GM13976 (cell line): ENCODE data around the gene OSBPL3.

Experiments used
- DNase-seq: peaks from one replicate; pipeline ENCODE4 v3.0.0; 2012; ENCODE audit warnings: low spot score
- in situ Hi-C: fragments of 300-500 bp; cut with MboI; formaldehyde crosslinking; loops from one replicate; pipeline ENCODE4 v1.12.0; 2022; ENCODE audit warnings: low sequenced_read_pairs, mixed read lengths, inconsistent platforms; ENCODE audit not compliant: unreplicated experiment
- TF ChIP-seq, protein P1 (sequence below): IDR thresholded peaks from 2 replicates; pipeline ENCODE4 v1.5.1; 2012; ENCODE audit warnings: borderline replicate concordance, mild to moderate bottlenecking; ENCODE audit not compliant: insufficient read depth; ENCODE audit errors: extremely low read depth, missing control alignments, control extremely low read depth

Gene OSBPL3

GRCh38 chr7:24817339-24817738 is 162.6 kb downstream of the OSBPL3 start:
- DNase-seq = no peak
- TF ChIP-seq, protein P1, sequence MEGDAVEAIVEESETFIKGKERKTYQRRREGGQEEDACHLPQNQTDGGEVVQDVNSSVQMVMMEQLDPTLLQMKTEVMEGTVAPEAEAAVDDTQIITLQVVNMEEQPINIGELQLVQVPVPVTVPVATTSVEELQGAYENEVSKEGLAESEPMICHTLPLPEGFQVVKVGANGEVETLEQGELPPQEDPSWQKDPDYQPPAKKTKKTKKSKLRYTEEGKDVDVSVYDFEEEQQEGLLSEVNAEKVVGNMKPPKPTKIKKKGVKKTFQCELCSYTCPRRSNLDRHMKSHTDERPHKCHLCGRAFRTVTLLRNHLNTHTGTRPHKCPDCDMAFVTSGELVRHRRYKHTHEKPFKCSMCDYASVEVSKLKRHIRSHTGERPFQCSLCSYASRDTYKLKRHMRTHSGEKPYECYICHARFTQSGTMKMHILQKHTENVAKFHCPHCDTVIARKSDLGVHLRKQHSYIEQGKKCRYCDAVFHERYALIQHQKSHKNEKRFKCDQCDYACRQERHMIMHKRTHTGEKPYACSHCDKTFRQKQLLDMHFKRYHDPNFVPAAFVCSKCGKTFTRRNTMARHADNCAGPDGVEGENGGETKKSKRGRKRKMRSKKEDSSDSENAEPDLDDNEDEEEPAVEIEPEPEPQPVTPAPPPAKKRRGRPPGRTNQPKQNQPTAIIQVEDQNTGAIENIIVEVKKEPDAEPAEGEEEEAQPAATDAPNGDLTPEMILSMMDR = no peak
- in situ Hi-C loops = loop anchor here (5.0 kb wide), 1 partner anchor 275 kb away; no protein-coding TSS in a partner anchor

GRCh38 chr7:24816868-24817267 is 163.1 kb downstream of the OSBPL3 start:
- no peak for DNase-seq
- TF ChIP-seq, protein P1 = no peak
- in situ Hi-C loops = loop anchor here (5.0 kb wide), 1 partner anchor 275 kb away; no protein-coding TSS in a partner anchor

DNA sequence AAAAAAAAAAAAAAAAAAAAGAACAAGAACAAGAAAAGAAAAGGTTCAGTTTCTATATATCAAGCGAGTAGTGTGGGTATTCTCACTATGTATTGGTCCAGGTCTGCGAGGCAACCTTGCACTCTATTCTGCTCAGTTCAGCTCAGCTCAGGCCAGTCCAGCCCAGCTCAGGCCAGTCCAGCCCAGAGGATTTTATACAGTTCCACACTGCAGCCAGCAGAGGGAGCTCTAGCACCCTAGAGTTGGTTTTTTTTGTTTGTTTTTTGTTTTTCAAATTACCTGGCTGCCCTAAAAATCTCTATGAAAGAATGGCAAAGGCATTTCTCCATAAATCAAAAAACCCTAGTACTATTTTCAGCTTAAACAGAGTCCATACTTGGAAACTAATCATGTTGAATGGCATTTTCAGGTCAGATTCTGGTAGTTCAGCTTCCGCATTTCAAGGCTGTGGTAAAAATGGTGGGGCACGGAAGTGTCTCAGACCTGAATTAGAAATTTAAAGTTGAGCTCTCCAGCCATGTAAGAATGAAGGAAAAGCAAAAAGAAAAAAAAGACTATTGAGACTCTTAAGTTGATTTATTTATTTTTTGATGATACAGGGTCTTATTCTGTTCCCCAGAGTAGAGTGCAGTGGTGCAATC is 167.6 kb downstream of the OSBPL3 start:
- in situ Hi-C loops = no loop called here
- DNase-seq = peak; percentile 51
- TF ChIP-seq, protein P1 = peak; percentile 81

DNA sequence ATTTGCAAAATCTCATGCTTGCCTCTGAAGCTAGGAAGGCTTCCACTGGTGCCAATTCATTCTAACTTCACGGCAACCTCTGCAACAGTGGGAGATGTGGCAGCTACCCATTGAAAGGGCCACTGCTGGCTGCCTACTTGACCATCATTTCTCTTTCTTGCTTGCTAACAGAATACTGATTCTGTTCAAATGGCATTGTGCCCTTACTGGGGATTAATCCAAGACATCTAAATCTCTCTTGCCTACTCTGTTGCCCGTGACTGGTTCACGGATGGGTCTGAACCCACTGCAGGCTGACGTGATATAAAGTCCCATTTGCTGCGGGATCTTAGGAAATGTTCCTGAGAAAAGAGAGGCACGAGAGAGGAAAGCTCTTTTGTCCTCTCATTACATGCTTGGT is 171.5 kb downstream of the OSBPL3 start:
- TF ChIP-seq, protein P1 = no peak
- no peak for DNase-seq
- in situ Hi-C loops = loop anchor here (10.0 kb wide), 1 partner anchor 514 kb away; no protein-coding TSS in a partner anchor

DNA sequence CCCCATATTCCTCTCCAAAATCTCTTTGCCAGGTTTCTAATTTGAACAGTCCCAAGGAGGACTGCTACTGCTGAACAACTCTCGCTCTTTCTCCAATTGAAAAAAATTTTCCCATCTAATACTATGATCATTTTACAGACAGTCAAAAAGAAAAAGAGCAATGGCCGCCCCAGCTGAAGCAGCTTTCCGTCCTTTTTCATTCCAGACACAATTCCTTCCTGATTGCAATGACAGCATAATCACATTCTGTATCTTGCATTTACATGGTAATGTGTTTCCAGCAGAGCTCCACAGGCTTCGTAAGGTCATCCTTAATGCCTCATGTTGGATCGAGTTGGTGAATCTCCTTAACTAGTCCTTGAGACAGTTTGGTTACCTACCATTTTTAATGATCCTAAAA is 177.7 kb downstream of the OSBPL3 start:
- TF ChIP-seq, protein P1 = no peak
- in situ Hi-C loops = loop anchor here (10.0 kb wide), 1 partner anchor 507 kb away; no protein-coding TSS in a partner anchor
- DNase-seq = no peak

- TF ChIP-seq, protein P1 = no peak
- DNase-seq = no peak
- in situ Hi-C loops = loop anchor here (10.0 kb wide), 1 partner anchor 507 kb away; no protein-coding TSS in a partner anchor
Measured at GRCh38 chr7:24801883-24802282, 178.1 kb downstream of the OSBPL3 start.
